GM12801 (cell line): ENCODE measurements around the gene KAT2B.

Experiments used
- CTCF ChIP-seq: IDR thresholded peaks from one replicate; pipeline ENCODE4 v1.5.1; 2011; ENCODE audit warnings: control low read depth; ENCODE audit not compliant: insufficient read length; ENCODE audit errors: extremely low read depth

KAT2B gene

DNA sequence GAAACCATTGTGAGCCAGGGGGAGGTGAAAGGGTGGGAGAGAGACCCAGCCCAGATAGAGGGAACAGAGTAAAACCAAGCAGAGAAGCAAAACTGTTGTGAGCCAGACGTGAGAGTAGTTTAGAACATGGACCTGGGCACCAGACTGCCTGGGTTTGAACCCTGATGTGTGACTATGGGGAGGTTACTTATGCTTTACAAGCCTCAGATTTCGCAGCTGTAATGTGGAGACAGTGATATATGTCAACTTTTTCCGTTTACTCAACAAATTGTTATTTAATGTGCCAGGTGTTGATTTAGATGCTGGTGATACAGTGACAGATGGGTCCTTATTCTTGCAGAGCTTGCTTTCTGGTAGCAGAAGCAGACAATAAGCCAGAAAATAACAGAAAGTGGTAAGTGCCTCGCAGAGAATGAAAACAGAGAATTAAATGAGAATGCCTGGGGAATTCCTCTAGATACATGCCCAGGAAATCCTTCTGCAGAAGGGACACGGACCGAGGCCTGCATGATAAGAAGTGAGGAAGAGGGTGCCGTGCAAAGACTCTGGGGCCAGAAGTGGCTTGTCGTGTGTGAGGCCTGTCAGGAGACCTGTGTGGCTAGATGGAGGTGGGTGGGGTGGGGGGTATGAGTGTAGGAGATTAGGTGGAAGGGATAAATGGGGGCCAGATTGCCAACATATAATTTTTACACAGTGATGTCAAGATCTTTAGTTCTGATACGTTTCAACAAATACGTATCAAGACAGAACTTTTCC lies 15.0 kb downstream of the KAT2B start:
- no peak for TF ChIP-seq CTCF

GRCh38 chr3:20055842-20056241 lies 15.6 kb downstream of the KAT2B start:
- no peak for TF ChIP-seq CTCF

DNA sequence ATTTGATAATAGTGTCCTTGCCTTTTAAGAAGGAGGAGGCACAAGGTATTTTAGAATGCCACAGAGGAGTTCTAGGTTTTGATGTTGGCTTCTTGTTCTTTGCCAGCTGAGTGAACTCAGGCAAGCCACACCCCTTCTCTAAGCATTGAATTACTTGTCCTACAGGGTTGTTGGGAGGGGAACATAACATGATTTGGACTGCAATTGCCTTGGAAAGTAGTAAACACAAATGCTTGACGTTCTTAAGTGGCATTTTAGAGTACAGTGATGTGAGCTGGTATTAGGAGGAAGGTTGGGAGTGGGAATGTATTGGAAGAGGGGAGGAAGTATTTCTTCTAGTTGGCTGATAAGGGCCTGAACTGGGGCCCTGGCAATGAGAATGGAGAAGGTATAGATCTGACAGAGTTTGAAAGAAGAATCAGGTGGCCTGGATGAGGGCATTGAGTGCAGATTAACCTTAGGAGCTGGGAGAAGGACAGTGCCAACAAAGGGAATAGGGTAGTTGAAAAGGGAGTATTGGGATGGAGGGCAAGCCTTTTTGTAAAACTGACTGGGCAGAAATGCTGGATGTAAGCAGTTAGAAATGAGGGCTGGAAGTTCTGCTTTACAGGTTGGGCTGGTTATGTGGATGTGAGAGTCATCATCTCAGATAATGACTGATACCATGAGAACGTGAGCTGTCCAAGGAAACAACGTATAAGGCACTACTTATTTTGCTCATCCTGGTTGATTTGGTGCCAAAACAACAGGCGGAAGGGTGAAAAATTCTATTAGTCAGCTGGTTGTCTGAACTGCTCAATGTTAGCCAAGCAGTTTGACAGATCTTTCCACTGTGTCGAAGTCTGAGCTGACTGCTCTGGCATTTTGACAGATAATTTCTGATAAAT lies 16.7 kb downstream of the KAT2B start:
- no peak for TF ChIP-seq CTCF

- no peak for TF ChIP-seq CTCF
Measured at GRCh38 chr3:20057612-20058180, 17.4 kb downstream of the KAT2B start.

GRCh38 chr3:20059929-20060328 lies 19.7 kb downstream of the KAT2B start:
- TF ChIP-seq CTCF = no peak

GRCh38 chr3:20060974-20061685 lies 20.9 kb downstream of the KAT2B start:
- no peak for TF ChIP-seq CTCF

DNA sequence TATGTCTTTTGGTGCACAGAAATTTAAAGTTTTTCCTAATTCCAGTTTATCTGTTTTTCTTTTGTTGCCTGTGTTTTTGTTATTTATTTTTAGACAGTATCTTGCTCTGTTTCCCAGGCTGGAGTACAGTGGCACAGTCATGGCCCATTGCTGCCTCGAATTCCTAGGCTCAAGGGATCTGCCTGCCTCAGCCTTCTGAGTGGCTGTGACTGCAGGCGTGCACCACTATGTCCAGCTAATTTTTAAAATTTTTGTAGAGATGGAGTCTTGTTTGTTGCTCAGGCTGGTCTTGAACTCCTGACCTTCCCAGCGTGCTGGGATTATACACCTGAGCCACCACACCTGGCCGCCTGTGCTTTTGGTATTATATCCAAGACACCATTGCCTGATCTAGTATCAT lies 22.8 kb downstream of the KAT2B start:
- TF ChIP-seq CTCF = no peak
